ENCODE measurements around the gene PAK4. TPM values are rescaled to one million over a fixed set of nuclear protein-coding genes. Genes with fewer than 3 reads are reported as not detected.

Gene PAK4
- 1 to 10 TPM in 2 of 3 donors, under 1 TPM in 1; 0.68 to 2.1 (median 1.5) TPM for polyA plus RNA-seq

DNA sequence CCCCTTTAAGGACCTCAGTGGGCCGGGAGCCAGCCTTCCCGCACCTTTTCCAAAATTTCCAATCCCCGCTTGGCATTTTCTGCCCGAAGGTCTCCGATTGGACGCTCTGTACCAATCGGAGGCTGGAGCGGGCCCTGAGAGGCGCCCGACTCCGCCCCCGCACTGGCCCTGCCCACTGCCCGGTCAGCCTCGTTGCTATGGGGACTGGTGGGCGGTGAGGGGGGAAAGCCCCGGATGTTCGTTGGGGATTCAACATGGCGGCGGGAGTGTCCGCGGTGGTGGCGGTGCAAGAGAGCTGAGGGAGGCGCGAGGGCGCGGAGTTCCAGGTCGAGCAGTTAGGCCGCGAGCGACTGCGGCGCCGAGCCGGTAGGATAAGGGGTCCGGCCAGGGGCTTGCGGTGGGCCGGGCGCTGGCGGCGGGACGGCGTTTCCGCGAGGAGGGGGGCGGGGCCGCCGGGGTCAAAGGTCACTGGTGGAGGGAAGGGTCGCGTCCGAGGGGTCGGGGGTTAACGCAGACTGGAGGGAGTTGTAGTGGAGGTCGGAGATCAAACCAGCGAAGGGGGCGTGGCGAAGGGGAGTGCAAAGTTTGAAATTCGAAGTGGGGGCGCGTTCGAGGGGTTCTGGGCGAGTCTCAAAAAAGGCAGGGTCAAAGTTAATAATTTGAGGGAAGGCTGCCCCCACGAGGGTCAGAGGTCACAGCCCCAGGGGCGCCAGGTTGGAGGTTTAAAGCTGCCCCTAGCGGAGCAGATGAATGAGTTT is at the start of gene PAK4:
PAK4 (plus strand) TSS at position 233 of the 758 bp plus-strand sequence. CDS start 43,768 bp downstream, outside the sequence.
- peak within 1 kb of the TSS; percentile 87 to 99 (median 97) for H3K27ac Mint-ChIP-seq
- H3K9me3 Mint-ChIP-seq, result no peaks in the 10 kb centered on the region
- peak within 1 kb of the TSS; percentile 89 to 99 (median 96) for H3K4me3 Mint-ChIP-seq
- peaks cover 8 to 14% (median 10%) of the 10 kb centered on the region in 3 donors for H3K27me3 Mint-ChIP-seq (ENCODE audit: low read depth in 3 of 3)
- H3K4me1 Mint-ChIP-seq, result peaks cover 30 to 42% of the 10 kb centered on the region in 2 donors
- DNase-seq, result peak; percentile 96 to 98 (median 97)
- H3K36me3 Mint-ChIP-seq, result peaks cover 0 to 3% (median 0%) of the 10 kb centered on the region in 3 donors

GRCh38 chr19:39077323-39077722 is 48.3 kb upstream of the PAK4 start:
- no peak overlapping the region for H3K4me3 Mint-ChIP-seq
- no peak for DNase-seq
- H3K27me3 Mint-ChIP-seq (ENCODE audit: low read depth in 3 of 3), result peaks cover 4 to 14% (median 10%) of the 10 kb centered on the region in 3 donors
- H3K4me1 Mint-ChIP-seq, result peaks cover 20 to 23% of the 10 kb centered on the region in 2 donors
- H3K27ac Mint-ChIP-seq, result no peak overlapping the region
- H3K36me3 Mint-ChIP-seq, result no peaks in the 10 kb centered on the region
- H3K9me3 Mint-ChIP-seq, result no peaks in the 10 kb centered on the region

GRCh38 chr19:39078436-39079200 is 47.0 kb upstream of the PAK4 start:
- H3K27ac Mint-ChIP-seq, result no peak overlapping the region
- no peak overlapping the region for H3K4me3 Mint-ChIP-seq
- H3K27me3 Mint-ChIP-seq (ENCODE audit: low read depth in 3 of 3), result peaks cover 7 to 22% (median 11%) of the 10 kb centered on the region in 3 donors
- H3K4me1 Mint-ChIP-seq, result peaks cover 19 to 21% of the 10 kb centered on the region in 2 donors
- DNase-seq, result no peak
- no peaks in the 10 kb centered on the region for H3K36me3 Mint-ChIP-seq
- H3K9me3 Mint-ChIP-seq, result no peaks in the 10 kb centered on the region

- Mint-ChIP-seq H3K27me3 (ENCODE audit: low read depth in 3 of 3) (peaks cover 9 to 17% (median 14%) of the 10 kb centered on the region in 3 donors), H3K36me3 (no peaks in the 10 kb centered on the region), H3K4me3 (no peak overlapping the region), H3K27ac (no peak overlapping the region), H3K4me1 (peaks cover 16 to 20% of the 10 kb centered on the region in 2 donors), H3K9me3 (no peaks in the 10 kb centered on the region)
- DNase-seq, result no peak
Observed at GRCh38 chr19:39080431-39080830, 45.2 kb upstream of the PAK4 start.

GRCh38 chr19:39082167-39082566 is 43.4 kb upstream of the PAK4 start:
- no peak overlapping the region for H3K27ac Mint-ChIP-seq
- peaks cover 16 to 20% of the 10 kb centered on the region in 2 donors for H3K4me1 Mint-ChIP-seq
- peaks cover 8 to 19% (median 16%) of the 10 kb centered on the region in 3 donors for H3K27me3 Mint-ChIP-seq (ENCODE audit: low read depth in 3 of 3)
- H3K4me3 Mint-ChIP-seq, result no peak overlapping the region
- H3K9me3 Mint-ChIP-seq, result no peaks in the 10 kb centered on the region
- no peak for DNase-seq
- no peaks in the 10 kb centered on the region for H3K36me3 Mint-ChIP-seq

DNA sequence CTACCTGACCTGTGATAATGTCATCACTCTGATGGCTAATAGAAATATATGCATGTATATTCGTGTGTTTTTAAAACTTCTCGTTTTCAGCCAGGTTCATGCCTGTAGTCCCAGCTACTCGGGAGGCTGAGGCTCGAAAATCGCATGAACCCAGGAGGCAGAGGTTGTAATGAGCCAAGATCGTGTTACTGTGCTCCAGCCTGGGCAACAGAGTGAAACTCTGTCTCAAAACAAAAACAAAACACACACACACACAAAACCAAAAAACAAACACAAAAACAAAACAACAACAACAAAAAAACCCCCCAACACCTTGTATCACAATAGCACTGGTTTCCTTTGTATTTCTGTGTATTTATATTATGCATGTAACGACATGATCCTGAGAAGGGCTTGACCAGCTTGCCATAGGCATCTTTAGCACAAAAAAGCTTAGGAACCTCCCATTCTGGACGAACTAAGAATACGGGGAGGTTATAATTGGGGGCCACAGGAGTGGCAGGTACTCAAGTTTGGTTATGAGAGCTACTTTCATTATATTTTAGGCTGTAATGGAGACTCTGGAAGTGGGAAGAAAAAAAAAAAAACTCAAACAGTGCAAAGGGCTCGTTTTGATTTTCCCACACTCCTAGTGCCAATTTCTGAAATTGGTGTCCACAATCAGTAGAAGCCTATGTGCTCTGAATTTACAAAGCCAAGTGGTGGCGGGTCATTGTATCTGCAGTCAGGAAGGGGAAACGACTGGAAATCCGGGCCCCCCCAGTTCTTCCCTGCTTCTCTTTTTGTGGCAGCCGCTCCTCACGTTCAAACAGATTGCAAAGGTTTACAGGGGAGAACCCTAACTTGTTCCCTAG is 42.6 kb upstream of the PAK4 start:
- H3K4me1 Mint-ChIP-seq, result peaks cover 16 to 20% of the 10 kb centered on the region in 2 donors
- no peak for DNase-seq
- H3K9me3 Mint-ChIP-seq, result no peaks in the 10 kb centered on the region
- peaks cover 8 to 22% (median 18%) of the 10 kb centered on the region in 3 donors for H3K27me3 Mint-ChIP-seq (ENCODE audit: low read depth in 3 of 3)
- no peaks in the 10 kb centered on the region for H3K36me3 Mint-ChIP-seq
- H3K27ac Mint-ChIP-seq, result peak overlapping the region in 2 of 6 donors; percentile 53 to 68
- peak overlapping the region; percentile 59 to 86 (median 71) for H3K4me3 Mint-ChIP-seq

DNA sequence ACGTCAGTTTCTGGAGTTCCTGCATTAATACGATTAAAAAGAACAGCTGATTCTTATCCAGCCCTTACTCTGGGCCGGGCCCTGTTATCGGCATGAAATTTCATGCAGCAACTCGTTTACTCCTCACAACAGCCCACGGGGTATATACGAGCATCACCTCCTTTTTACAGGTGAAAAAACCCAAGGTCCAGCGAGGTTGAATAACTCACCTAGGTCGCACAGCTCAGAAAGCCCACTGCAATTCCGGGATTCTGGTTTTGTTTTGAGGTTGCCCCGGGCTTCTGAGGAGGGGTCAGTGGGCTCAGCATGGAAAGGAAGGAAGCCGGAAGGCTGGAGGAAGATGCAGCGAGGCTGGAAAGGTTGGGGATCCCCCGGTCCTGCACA is 42.0 kb upstream of the PAK4 start:
- Mint-ChIP-seq H3K4me1 (peaks cover 16 to 20% of the 10 kb centered on the region in 2 donors), H3K9me3 (no peaks in the 10 kb centered on the region), H3K4me3 (peak overlapping the region; percentile 59 to 86 (median 71)), H3K27me3 (ENCODE audit: low read depth in 3 of 3) (peaks cover 7 to 24% (median 18%) of the 10 kb centered on the region in 3 donors), H3K27ac (peak overlapping the region in 2 of 6 donors; percentile 53 to 67), H3K36me3 (no peaks in the 10 kb centered on the region)
- no peak for DNase-seq

GRCh38 chr19:39083983-39084731 is 41.4 kb upstream of the PAK4 start, which contains the start of gene ACP7:
Gene ACP7, plus strand, starts transcription at chr19:39084368. Its CDS starts 902 bp downstream, at chr19:39085270.
- Mint-ChIP-seq H3K36me3 (no peaks in the 10 kb centered on the region), H3K9me3 (no peaks in the 10 kb centered on the region), H3K27me3 (ENCODE audit: low read depth in 3 of 3) (peaks cover 7 to 24% (median 18%) of the 10 kb centered on the region in 3 donors), H3K4me3 (peak within 1 kb of the TSS; percentile 59 to 86 (median 71)), H3K4me1 (peaks cover 16 to 20% of the 10 kb centered on the region in 2 donors), H3K27ac (peak within 1 kb of the TSS in 2 of 6 donors; percentile 68 to 76)
- peak; percentile 14 to 33 (median 23) for DNase-seq

GRCh38 chr19:39084732-39085080 is 40.9 kb upstream of the PAK4 start:
- DNase-seq, result no peak
- Mint-ChIP-seq H3K36me3 (peaks cover 0 to 3% (median 0%) of the 10 kb centered on the region in 3 donors), H3K4me3 (peak overlapping the region; percentile 36 to 61 (median 50)), H3K27ac (peak overlapping the region in 1 of 6 donors; percentile 66), H3K27me3 (ENCODE audit: low read depth in 3 of 3) (peaks cover 8 to 24% (median 18%) of the 10 kb centered on the region in 3 donors), H3K4me1 (peaks cover 16 to 20% of the 10 kb centered on the region in 2 donors), H3K9me3 (no peaks in the 10 kb centered on the region)

DNA sequence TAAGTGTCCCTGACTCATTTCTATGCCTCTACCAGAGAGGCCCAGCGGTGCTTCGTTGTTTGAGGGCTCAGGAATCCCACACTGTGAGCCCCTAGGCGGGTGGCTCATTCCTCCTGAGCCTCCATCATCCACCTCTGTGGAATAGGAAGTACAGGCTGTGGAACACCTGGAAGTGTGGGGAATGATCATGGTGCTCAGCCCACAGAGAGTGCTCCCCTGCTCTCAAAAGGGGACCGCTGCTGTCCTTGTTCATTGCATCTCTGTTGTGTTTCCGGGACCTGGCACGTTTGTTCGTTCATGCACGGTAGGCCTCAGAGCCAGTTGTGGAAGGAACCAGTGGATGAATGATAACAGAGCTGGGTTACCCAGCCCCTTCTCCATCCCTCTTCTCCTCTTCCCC is 40.2 kb upstream of the PAK4 start:
- Mint-ChIP-seq H3K4me3 (peak overlapping the region; percentile 26 to 64 (median 38)), H3K27me3 (ENCODE audit: low read depth in 3 of 3) (peaks cover 8 to 24% (median 20%) of the 10 kb centered on the region in 3 donors), H3K9me3 (no peaks in the 10 kb centered on the region), H3K27ac (peak overlapping the region in 1 of 6 donors; percentile 66), H3K36me3 (peaks cover 0 to 3% (median 0%) of the 10 kb centered on the region in 3 donors), H3K4me1 (peaks cover 16 to 20% of the 10 kb centered on the region in 2 donors)
- DNase-seq, result no peak

DNA sequence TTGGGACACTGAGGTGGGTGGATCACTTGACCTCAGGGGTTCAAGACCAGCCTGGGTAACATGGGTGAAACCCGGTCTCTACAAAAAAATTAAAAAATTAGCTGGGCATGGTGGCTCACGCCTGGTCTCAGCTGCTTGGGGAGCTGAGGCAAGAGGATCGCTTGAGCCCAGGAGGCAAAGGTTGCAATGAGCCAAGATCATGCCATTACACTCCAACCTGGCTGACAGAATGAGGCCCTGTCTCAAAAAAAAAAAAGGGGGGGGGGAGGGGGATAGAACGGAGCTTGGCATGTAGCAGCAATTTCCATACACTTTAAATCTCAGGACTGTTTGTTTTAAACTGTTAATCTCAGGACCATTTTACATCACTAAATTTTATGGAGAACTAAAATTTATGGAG is 39.2 kb upstream of the PAK4 start:
- peaks cover 12 to 22% (median 20%) of the 10 kb centered on the region in 3 donors for H3K27me3 Mint-ChIP-seq (ENCODE audit: low read depth in 3 of 3)
- no peaks in the 10 kb centered on the region for H3K9me3 Mint-ChIP-seq

GRCh38 chr19:39087907-39088686 is 37.5 kb upstream of the PAK4 start:
- peaks cover 12 to 18% (median 13%) of the 10 kb centered on the region in 3 donors for H3K27me3 Mint-ChIP-seq (ENCODE audit: low read depth in 3 of 3)
- H3K9me3 Mint-ChIP-seq, result no peaks in the 10 kb centered on the region
- peak overlapping the region in 1 of 6 donors; percentile 43 for H3K27ac Mint-ChIP-seq
- no peak overlapping the region for H3K4me3 Mint-ChIP-seq
- peaks cover 0 to 3% (median 0%) of the 10 kb centered on the region in 3 donors for H3K36me3 Mint-ChIP-seq
- H3K4me1 Mint-ChIP-seq, result peaks cover 13% of the 10 kb centered on the region in 2 donors
- no peak for DNase-seq

More for the DNA sequence above, 39.2 kb upstream of the PAK4 start:
- no peak for DNase-seq
- Mint-ChIP-seq H3K27ac (no peak overlapping the region), H3K4me1 (peaks cover 16 to 20% of the 10 kb centered on the region in 2 donors), H3K36me3 (peaks cover 0 to 3% (median 0%) of the 10 kb centered on the region in 3 donors), H3K4me3 (no peak overlapping the region)

All from immature natural killer cell (primary cell).